IPS-20b (cell line): ENCODE measurements around the gene TNPO2.
"Not testable (repeated sequence)": the region's sequence is repeated elsewhere in the genome, so short reads cannot be mapped to it uniquely, and the experiment has no call there.

ENCODE experiments used
- H3K27ac ChIP-seq: one replicate; pipeline ENCODE4 v1.5.1; 2013; ENCODE audit warnings: low read length
- H3K27me3 ChIP-seq: 2 replicates; pipeline ENCODE4 v1.6.1; 2013; ENCODE audit warnings: mild to moderate bottlenecking, low read length, inconsistent platforms; ENCODE audit not compliant: insufficient read depth
- H3K36me3 ChIP-seq: 2 replicates; pipeline ENCODE4 v1.6.1; 2013; ENCODE audit warnings: low read depth, mild to moderate bottlenecking, inconsistent platforms, low read length, moderate library complexity; ENCODE audit not compliant: insufficient read depth
- H3K4me1 ChIP-seq: 2 replicates; pipeline ENCODE4 v1.6.1; 2013; ENCODE audit warnings: mild to moderate bottlenecking, control low read depth, inconsistent platforms, low read length, moderate library complexity; ENCODE audit not compliant: insufficient read depth
- H3K4me3 ChIP-seq: 2 replicates; pipeline ENCODE4 v1.5.1; 2013; ENCODE audit warnings: mild to moderate bottlenecking, low read length, inconsistent platforms
- H3K9ac ChIP-seq: 2 replicates; pipeline ENCODE4 v1.6.1; 2013; ENCODE audit warnings: low read depth, mild to moderate bottlenecking, inconsistent platforms, low read length, moderate library complexity
- H3K9me3 ChIP-seq: 2 replicates; pipeline ENCODE4 v1.6.1; 2013; ENCODE audit warnings: mild to moderate bottlenecking, low read depth, low read length, inconsistent platforms; ENCODE audit not compliant: insufficient read depth

The TNPO2 gene

DNA sequence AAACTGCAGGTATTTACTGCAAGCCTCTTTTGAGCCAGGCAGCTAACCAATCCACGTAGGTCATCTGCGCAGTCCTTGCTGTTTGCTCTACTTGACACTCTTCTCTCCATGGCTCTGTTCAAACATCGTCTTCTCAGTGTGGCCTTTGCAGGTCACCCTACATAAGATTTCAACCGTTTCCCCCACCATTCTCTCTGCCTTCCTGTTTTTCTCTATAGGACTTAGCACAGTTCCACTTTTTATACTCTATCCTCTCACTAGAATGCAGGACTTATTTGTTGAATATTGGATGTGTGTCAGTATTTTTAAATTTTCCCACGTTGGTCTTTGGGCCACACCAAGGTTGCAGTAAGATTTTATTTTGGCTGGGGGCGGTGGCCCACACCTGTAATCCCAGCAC lies 25.6 kb downstream of the TNPO2 start:
- H3K9ac ChIP-seq = no peak overlapping the region

GRCh38 chr19:12697425-12697824 lies 26.3 kb downstream of the TNPO2 start:
- Histone ChIP-seq H3K4me3 (peak overlapping the region; percentile 93; the same call in 1 of the 2 replicates), H3K9ac (peak overlapping the region; percentile 90; the same call in 1 of the 2 replicates), H3K36me3 (peaks cover 44% of the 10 kb centered on the region)
- H3K9me3 ChIP-seq, H3K27me3 ChIP-seq, H3K4me1 ChIP-seq, H3K27ac ChIP-seq: not testable (repeated sequence)

More for the DNA sequence above, 25.6 kb downstream of the TNPO2 start:
- Histone ChIP-seq H3K4me1 (0 out of 2 replicates have a peak, but pooled peaks cover 3% of the 10 kb centered on the region), H3K27ac (no peak overlapping the region), H3K9me3 (no peaks in the 10 kb centered on the region), H3K4me3 (no peak overlapping the region), H3K36me3 (peaks cover 50% of the 10 kb centered on the region), H3K27me3 (no peaks in the 10 kb centered on the region)

- H3K4me3 ChIP-seq = peak within 1 kb of the TSS; percentile 93
- H3K4me1 ChIP-seq = 0 out of 2 replicates have a peak, but pooled peaks cover 3% of the 10 kb centered on the region
- peaks cover 36% of the 10 kb centered on the region for H3K36me3 ChIP-seq
- H3K9ac ChIP-seq = peak within 1 kb of the TSS; percentile 90
- peak within 1 kb of the TSS; percentile 59 for H3K27ac ChIP-seq
- no peaks in the 10 kb centered on the region for H3K27me3 ChIP-seq
- H3K9me3 ChIP-seq = no peaks in the 10 kb centered on the region
Measured at GRCh38 chr19:12696366-12697335, 27.1 kb downstream of the TNPO2 start, which contains the start of gene FBXW9. Gene FBXW9, minus strand, starts transcription at chr19:12696631. Its CDS starts 50 bp downstream, at chr19:12696581.

GRCh38 chr19:12695997-12696365 lies 27.8 kb downstream of the TNPO2 start:
- Histone ChIP-seq H3K4me3 (peak overlapping the region; percentile 93), H3K27ac (no peak overlapping the region), H3K27me3 (no peaks in the 10 kb centered on the region)

DNA sequence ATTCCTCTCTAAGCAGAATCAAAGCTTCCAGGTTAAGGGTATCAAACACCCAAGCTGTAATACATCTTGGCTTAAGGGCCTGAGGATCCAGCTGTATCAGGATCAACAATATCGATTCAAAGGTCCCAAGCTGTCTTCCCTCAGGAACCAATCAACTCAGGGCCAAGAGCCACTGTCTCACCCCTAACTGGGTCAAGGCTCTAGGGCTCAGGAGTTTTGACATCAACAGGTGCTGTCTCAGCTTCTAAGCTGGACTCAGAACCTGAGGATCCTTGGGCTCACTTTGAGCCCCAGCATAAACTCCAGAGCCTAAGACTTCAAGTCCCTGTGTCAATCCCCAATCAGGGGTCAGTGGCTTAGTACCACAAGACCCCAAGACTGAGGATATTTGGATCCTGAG lies 28.2 kb downstream of the TNPO2 start:
- H3K9ac ChIP-seq = peak overlapping the region; percentile 90; the same call in 1 of the 2 replicates

More at GRCh38 chr19:12695997-12696365, 27.8 kb downstream of the TNPO2 start:
- Histone ChIP-seq H3K4me1 (0 out of 2 replicates have a peak, but pooled peaks cover 3% of the 10 kb centered on the region), H3K9ac (peak overlapping the region; percentile 90; the same call in 1 of the 2 replicates), H3K36me3 (peaks cover 29% of the 10 kb centered on the region), H3K9me3 (no peaks in the 10 kb centered on the region)

GRCh38 chr19:12695096-12695495 lies 28.6 kb downstream of the TNPO2 start:
- Histone ChIP-seq H3K4me1 (0 out of 2 replicates have a peak, but pooled peaks cover 3% of the 10 kb centered on the region), H3K4me3 (no peak overlapping the region), H3K9ac (peak overlapping the region; percentile 90; the same call in 1 of the 2 replicates), H3K27me3 (no peaks in the 10 kb centered on the region), H3K36me3 (peaks cover 22% of the 10 kb centered on the region), H3K9me3 (no peaks in the 10 kb centered on the region), H3K27ac (no peak overlapping the region)

More for the DNA sequence above, 28.2 kb downstream of the TNPO2 start:
- no peaks in the 10 kb centered on the region for H3K27me3 ChIP-seq
- no peak overlapping the region for H3K27ac ChIP-seq
- 0 out of 2 replicates have a peak, but pooled peaks cover 3% of the 10 kb centered on the region for H3K4me1 ChIP-seq
- H3K9me3 ChIP-seq = no peaks in the 10 kb centered on the region
- H3K36me3 ChIP-seq = peaks cover 24% of the 10 kb centered on the region
- peak overlapping the region; percentile 93 for H3K4me3 ChIP-seq

GRCh38 chr19:12694641-12695040 lies 29.1 kb downstream of the TNPO2 start:
- no peak overlapping the region for H3K27ac ChIP-seq
- H3K4me3 ChIP-seq = no peak overlapping the region
- peaks cover 17% of the 10 kb centered on the region for H3K36me3 ChIP-seq
- no peaks in the 10 kb centered on the region for H3K27me3 ChIP-seq
- no peaks in the 10 kb centered on the region for H3K9me3 ChIP-seq
- 0 out of 2 replicates have a peak, but pooled peaks cover 3% of the 10 kb centered on the region for H3K4me1 ChIP-seq
- H3K9ac ChIP-seq = no peak overlapping the region

- 0 out of 2 replicates have a peak, but pooled peaks cover 3% of the 10 kb centered on the region for H3K4me1 ChIP-seq
- H3K27ac ChIP-seq = no peak overlapping the region
- peaks cover 3% of the 10 kb centered on the region; the same call in 1 of the 2 replicates for H3K36me3 ChIP-seq
- H3K27me3 ChIP-seq = no peaks in the 10 kb centered on the region
- no peaks in the 10 kb centered on the region for H3K9me3 ChIP-seq
- no peak overlapping the region for H3K9ac ChIP-seq
- H3K4me3 ChIP-seq = no peak overlapping the region
Measured at GRCh38 chr19:12692960-12693359, 30.8 kb downstream of the TNPO2 start.

GRCh38 chr19:12689581-12690216 lies 34.0 kb downstream of the TNPO2 start:
- H3K4me3 ChIP-seq = no peak overlapping the region
- no peaks in the 10 kb centered on the region for H3K27me3 ChIP-seq
- H3K27ac ChIP-seq = no peak overlapping the region
- H3K36me3 ChIP-seq = no peaks in the 10 kb centered on the region
- H3K4me1 ChIP-seq = no peaks in the 10 kb centered on the region
- H3K9ac ChIP-seq = no peak overlapping the region
- no peaks in the 10 kb centered on the region for H3K9me3 ChIP-seq

DNA sequence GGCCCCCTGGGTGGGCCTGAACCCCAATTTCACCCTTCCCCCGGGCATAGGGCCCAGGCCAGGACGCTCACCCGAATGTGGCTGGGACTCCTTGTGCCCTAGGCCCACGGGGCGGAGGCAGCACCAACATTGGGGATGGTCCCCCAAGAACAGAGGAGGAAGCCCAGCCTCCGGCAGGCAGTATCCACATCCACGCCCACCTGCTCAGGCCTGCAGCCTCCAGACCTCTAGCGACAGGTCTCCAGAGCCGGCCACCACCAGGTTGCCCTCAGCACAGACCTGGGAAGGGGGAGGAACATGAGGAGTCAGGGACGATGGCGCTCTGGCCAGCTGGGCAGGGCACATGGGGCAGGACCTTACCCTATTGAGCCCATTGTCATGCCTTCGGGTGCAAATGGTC lies 34.7 kb downstream of the TNPO2 start:
- H3K36me3 ChIP-seq = no peaks in the 10 kb centered on the region
- H3K27me3 ChIP-seq = no peaks in the 10 kb centered on the region
- H3K4me3 ChIP-seq = no peak overlapping the region
- H3K9me3 ChIP-seq = no peaks in the 10 kb centered on the region
- no peaks in the 10 kb centered on the region for H3K4me1 ChIP-seq
- H3K27ac ChIP-seq = no peak overlapping the region
- H3K9ac ChIP-seq = no peak overlapping the region

GRCh38 chr19:12687496-12688196 lies 36.1 kb downstream of the TNPO2 start, which contains the start of gene GNG14:
Gene GNG14, plus strand, starts transcription at chr19:12687998. Its CDS starts 51 bp downstream, at chr19:12688049.
- no peak within 1 kb of the TSS for H3K4me3 ChIP-seq
- no peaks in the 10 kb centered on the region for H3K9me3 ChIP-seq
- H3K4me1 ChIP-seq = no peaks in the 10 kb centered on the region
- H3K9ac ChIP-seq = no peak within 1 kb of the TSS
- H3K36me3 ChIP-seq = no peaks in the 10 kb centered on the region
- H3K27me3 ChIP-seq = no peaks in the 10 kb centered on the region
- no peak within 1 kb of the TSS for H3K27ac ChIP-seq
